Neutrophil (primary cell): Measurements from ENCODE around the gene COQ2.
"Not testable (repeated sequence)": the region's sequence is repeated elsewhere in the genome, so short reads cannot be mapped to it uniquely, and the experiment has no call there.

Source experiments
- H3K27ac ChIP-seq: fragments of 200-600 bp; sonication (generic); 2 replicates; pipeline ENCODE4 v1.5.1; 2016; ENCODE audit warnings: mild to moderate bottlenecking, moderate library complexity
- H3K27me3 ChIP-seq: fragments of 200-600 bp; sonication (generic); 2 replicates; pipeline ENCODE4 v1.6.0; 2016; ENCODE audit warnings: mild to moderate bottlenecking
- H3K36me3 ChIP-seq: fragments of 200-600 bp; sonication (generic); 2 replicates; pipeline ENCODE4 v1.5.1; 2017
- H3K4me1 ChIP-seq, 2 experiments: fragments of 200-600 bp in 1 of 2; sonication (generic) in 1 of 2; 1 replicate in 1 of 2; 2 replicates in 1 of 2; pipeline versions ENCODE4 v1.5.1 to v1.6.1; 2013 to 2016; ENCODE audit warnings: low read depth in 1 of 2, low read length in 1 of 2, mild to moderate bottlenecking in 1 of 2, moderate library complexity in 1 of 2; ENCODE audit not compliant: control insufficient read depth in 1 of 2, insufficient read depth in 1 of 2
- H3K4me3 ChIP-seq, 2 experiments: fragments of 200-600 bp in 1 of 2; sonication (generic) in 1 of 2; 1 replicate in 1 of 2; 2 replicates in 1 of 2; pipeline ENCODE4 v1.5.1; 2013 to 2016; ENCODE audit warnings: low read depth in 1 of 2, low read length in 1 of 2, mild to moderate bottlenecking in 1 of 2, moderate library complexity in 1 of 2
- H3K9me3 ChIP-seq: fragments of 200-600 bp; sonication (generic); 2 replicates; pipeline ENCODE4 v1.5.1; 2016
- TF ChIP-seq, protein P1 (sequence below): fragments of 200-600 bp; sonication (generic); IDR thresholded peaks from 2 replicates; pipeline ENCODE4 v1.5.1; 2016; ENCODE audit warnings: antibody characterized with exemption

COQ2 gene

DNA sequence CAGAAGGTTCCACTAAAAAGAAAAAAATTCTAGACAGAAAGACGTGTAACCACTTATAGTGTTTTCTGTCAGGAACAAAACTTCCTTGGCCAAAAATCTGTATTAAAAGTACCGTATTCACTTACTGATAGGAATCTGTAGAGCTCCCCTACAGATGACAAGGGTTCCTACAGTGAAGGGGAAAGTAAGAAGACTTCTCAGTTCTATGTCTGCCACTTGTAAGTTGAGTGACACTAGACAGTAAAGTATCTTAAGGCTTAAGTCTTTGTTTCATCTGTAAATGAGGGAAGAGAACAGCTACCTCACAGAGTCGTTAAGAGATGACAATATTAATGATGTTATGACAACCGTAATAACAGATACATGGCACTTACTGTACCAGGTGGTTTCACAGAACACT lies 3.3 kb downstream of the COQ2 start:
- Histone ChIP-seq H3K27ac (peak overlapping the region; percentile 25), H3K36me3 (peaks cover 19% of the 10 kb centered on the region), H3K27me3 (no peaks in the 10 kb centered on the region), H3K4me3 (no peak overlapping the region), H3K4me1 (peaks cover 42 to 43% of the 10 kb centered on the region in 2 experiments), H3K9me3 (no peaks in the 10 kb centered on the region)
- TF ChIP-seq, protein P1, sequence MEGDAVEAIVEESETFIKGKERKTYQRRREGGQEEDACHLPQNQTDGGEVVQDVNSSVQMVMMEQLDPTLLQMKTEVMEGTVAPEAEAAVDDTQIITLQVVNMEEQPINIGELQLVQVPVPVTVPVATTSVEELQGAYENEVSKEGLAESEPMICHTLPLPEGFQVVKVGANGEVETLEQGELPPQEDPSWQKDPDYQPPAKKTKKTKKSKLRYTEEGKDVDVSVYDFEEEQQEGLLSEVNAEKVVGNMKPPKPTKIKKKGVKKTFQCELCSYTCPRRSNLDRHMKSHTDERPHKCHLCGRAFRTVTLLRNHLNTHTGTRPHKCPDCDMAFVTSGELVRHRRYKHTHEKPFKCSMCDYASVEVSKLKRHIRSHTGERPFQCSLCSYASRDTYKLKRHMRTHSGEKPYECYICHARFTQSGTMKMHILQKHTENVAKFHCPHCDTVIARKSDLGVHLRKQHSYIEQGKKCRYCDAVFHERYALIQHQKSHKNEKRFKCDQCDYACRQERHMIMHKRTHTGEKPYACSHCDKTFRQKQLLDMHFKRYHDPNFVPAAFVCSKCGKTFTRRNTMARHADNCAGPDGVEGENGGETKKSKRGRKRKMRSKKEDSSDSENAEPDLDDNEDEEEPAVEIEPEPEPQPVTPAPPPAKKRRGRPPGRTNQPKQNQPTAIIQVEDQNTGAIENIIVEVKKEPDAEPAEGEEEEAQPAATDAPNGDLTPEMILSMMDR, result no peak

DNA sequence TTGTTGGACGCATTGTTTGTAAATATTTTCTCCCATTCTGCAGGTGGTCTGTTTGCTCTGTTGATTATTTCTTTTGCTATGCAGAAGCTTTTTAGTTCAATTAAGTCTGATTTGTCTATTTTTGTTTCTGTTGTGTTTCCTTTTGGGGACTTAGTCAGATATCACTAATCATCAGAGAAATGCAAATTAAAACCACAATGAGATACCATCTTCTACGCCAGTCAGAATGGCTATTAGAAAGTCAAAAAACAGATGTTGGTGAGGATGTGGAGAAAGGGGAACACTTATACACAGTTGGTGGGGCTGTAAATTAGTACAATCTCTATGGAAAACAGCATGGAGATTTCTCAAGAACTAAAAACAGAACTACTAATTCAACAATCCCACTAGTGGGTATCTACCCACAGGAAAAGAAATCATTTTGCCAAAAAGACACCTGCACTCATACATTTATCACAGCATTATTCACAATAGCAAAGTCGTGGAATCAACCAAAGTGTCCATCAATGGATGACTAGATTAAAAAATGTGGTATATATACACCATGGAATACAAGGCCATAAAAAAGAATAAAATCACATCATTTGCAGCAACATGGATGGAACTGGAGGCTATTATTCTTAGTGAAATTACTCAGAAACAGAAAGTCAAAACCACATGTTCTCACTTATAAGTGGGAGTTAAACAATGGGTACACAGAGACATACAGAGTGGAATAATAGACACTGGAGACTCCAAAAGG lies 8.1 kb downstream of the COQ2 start:
- Histone ChIP-seq H3K4me3 (no peak overlapping the region), H3K36me3 (peaks cover 23% of the 10 kb centered on the region), H3K27me3 (no peaks in the 10 kb centered on the region), H3K4me1 (peaks cover 6 to 9% of the 10 kb centered on the region in 2 experiments), H3K9me3 (no peaks in the 10 kb centered on the region), H3K27ac (no peak overlapping the region)
- TF ChIP-seq, protein P1, result no peak

DNA sequence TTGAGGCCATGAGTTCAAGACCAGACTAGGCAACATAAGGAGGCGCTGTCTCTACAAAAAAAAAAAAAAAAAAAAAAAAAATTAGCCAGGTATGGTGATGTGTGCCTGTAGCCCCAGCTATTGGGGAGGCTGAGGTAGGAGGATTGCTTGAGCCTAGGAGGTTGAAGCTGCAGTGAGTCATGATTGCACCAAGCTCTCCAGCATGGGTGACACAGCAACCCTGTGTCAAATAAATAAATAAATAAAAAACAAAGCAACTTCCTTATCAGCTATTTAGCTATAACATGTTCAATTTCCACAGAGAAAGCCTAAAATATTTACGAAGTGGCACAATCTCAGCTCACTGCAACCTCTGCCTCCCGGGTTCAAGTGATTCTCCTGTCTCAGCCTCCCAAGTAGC lies 10.7 kb downstream of the COQ2 start:
- not testable (repeated sequence) for H3K9me3 ChIP-seq, H3K27ac ChIP-seq, H3K4me3 ChIP-seq, H3K4me1 ChIP-seq, H3K27me3 ChIP-seq
- peaks cover 30% of the 10 kb centered on the region for H3K36me3 ChIP-seq

DNA sequence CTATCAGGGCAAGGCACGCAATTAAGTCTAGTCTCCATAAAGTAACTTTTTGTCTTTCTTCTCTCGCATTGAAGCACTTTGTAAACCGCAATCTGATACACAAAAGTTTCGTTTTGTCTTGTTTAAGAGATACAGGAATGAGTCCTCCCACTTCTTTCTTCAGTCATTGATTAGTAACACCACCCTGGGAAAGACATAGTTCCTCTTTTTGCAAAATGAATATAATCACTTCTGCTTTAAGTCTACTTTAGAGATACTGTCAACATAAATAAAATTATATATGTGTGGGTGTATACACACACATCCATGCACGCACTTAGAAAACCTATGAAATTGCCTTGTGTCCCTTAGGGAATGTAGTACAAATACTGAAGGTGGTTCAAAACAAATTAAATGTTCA lies 11.7 kb downstream of the COQ2 start:
- Histone ChIP-seq H3K27me3 (no peaks in the 10 kb centered on the region), H3K27ac (peak overlapping the region; percentile 16), H3K4me3 (no peak overlapping the region), H3K36me3 (peaks cover 21% of the 10 kb centered on the region), H3K9me3 (no peaks in the 10 kb centered on the region), H3K4me1 (peaks cover 4 to 11% of the 10 kb centered on the region in 2 experiments)
- TF ChIP-seq, protein P1, result no peak

DNA sequence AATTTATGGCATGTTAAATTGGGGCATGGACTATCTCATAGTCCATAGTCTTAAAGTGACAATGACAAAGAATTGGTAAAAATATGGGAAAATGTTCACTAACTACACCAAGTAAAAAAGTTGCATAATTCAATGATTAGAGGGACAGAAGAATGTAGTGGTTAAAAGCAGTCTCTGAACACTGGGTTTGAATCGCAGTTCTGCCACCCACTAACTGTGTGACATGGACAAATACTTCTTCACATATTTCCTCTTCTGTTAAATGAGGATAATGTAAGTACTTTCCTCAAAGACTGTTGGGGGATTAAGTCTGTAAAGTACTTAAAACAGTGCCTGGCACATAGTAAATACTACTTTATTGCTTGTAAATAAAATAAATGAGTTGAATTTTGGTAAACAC lies 15.3 kb downstream of the COQ2 start:
- Histone ChIP-seq H3K27me3 (no peaks in the 10 kb centered on the region), H3K27ac (no peak overlapping the region), H3K4me3 (no peak overlapping the region), H3K4me1 (peaks cover 33 to 44% of the 10 kb centered on the region in 2 experiments), H3K9me3 (no peaks in the 10 kb centered on the region), H3K36me3 (peaks cover 11% of the 10 kb centered on the region)
- TF ChIP-seq, protein P1, result no peak

DNA sequence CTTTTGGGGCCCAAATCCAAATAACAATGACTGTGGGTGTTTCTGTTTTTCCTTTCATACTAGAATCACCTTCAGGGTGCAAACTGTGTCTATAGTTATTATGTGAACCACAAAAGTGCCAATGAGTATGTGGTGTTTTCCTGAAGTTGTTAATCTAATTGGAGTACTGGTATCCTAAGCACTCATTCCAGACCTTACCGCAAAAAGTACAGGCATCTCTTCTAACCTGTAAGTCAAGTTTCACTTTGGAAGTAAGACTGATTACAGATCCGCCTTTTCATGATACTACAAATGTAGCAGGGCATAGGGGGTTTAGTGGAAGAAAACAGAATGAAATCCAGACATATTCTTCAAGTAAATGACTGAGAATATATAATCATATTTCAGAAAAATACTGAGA lies 16.1 kb downstream of the COQ2 start:
- Histone ChIP-seq H3K4me1 (peaks cover 33 to 47% of the 10 kb centered on the region in 2 experiments), H3K4me3 (no peak overlapping the region), H3K27ac (no peak overlapping the region), H3K9me3 (no peaks in the 10 kb centered on the region), H3K27me3 (no peaks in the 10 kb centered on the region), H3K36me3 (peaks cover 11% of the 10 kb centered on the region)
- TF ChIP-seq, protein P1, result no peak
